Tibial nerve (tissue), 4 donors: Measurements from ENCODE around the gene FBXO2. TPM values are rescaled to one million over a fixed set of nuclear protein-coding genes. Genes with fewer than 3 reads are reported as not detected.

Source experiments
- DNase-seq, 2 donors: peaks; one replicate each; pipeline ENCODE4 v3.0.0-alpha.2; 2019; ENCODE audit warnings: low spot score in 2 of 2
- H3K27ac ChIP-seq, 4 donors: fragments of 200-600 bp; sonication (generic) in 3 of 4; one replicate each; pipeline ENCODE4 v1.5.1; 2017 to 2019; ENCODE audit warnings: mild to moderate bottlenecking in 1 of 4
- H3K27me3 ChIP-seq, 2 donors: fragments of 200-600 bp; sonication (generic) in 1 of 2; one replicate each; pipeline versions ENCODE4 v1.5.1 to v1.6.0; 2017 to 2019
- H3K36me3 ChIP-seq, 3 donors: fragments of 200-600 bp; sonication (generic); one replicate each; pipeline ENCODE4 v1.5.1; 2018 to 2019
- H3K4me1 ChIP-seq, 4 donors: fragments of 200-600 bp; sonication (generic) in 3 of 4; one replicate each; pipeline ENCODE4 v1.5.1; 2017 to 2019
- H3K4me3 ChIP-seq, 4 donors: fragments of 200-600 bp; sonication (generic) in 3 of 4; one replicate each; pipeline ENCODE4 v1.5.1; 2017 to 2019; ENCODE audit warnings: mild to moderate bottlenecking in 1 of 4, moderate library complexity in 1 of 4
- H3K9me3 ChIP-seq, 4 donors: fragments of 200-600 bp; sonication (generic) in 3 of 4; one replicate each; pipeline ENCODE4 v1.5.1; 2017 to 2019
- CTCF ChIP-seq, 5 experiments: fragments of 200-600 bp in 3 of 5; fragments of 450-650 bp in 2 of 5; sonication (generic) in 3 of 5; IDR thresholded peaks; one replicate each; pipeline ENCODE4 v1.5.1; 2016 to 2019; ENCODE audit warnings: antibody characterized with exemption in 5 of 5, mild to moderate bottlenecking in 3 of 5, moderate library complexity in 2 of 5
- EP300 ChIP-seq, 2 donors: sonication (generic); formaldehyde crosslinking; IDR thresholded peaks; one replicate each; pipeline ENCODE4 v1.6.1; 2017; ENCODE audit warnings: antibody characterized with exemption in 2 of 2, mild to moderate bottlenecking in 1 of 2
- POLR2A ChIP-seq, 2 donors: fragments of 450-650 bp; IDR thresholded peaks; one replicate each; pipeline ENCODE4 v1.6.1; 2017; ENCODE audit warnings: antibody characterized with exemption in 2 of 2, mild to moderate bottlenecking in 2 of 2, moderate library complexity in 2 of 2
- WGBS, 2 donors: methylation state at CpG; one replicate each; pipeline ENCODE4 v1.1.5; 2018; 5-methylcytosine and 5-hydroxymethylcytosine counted together
- total RNA-seq, 4 donors: library from RNA; depleted of rRNA; stranded (reverse); fragments of >200 nt; gene quantifications; one replicate each; pipeline ENCODE4 v1.1.0, GENCODE V29; 2016

FBXO2 gene
- total RNA-seq, 4 donors from 2014 or later = 7.5 to 21.0 (median 15.6) TPM

GRCh38 chr1:11649624-11650330 is 4.5 kb downstream of the FBXO2 start:
- H3K4me1 ChIP-seq = peaks cover 0 to 75% (median 31%) of the 10 kb centered on the region in 4 donors
- no peaks in the 10 kb centered on the region for H3K36me3 ChIP-seq
- no peak for TF ChIP-seq EP300 (IDR thresholded peaks at IDR 0.05)
- no peak for DNase-seq
- no peaks in the 10 kb centered on the region for H3K9me3 ChIP-seq
- WGBS, 2 donors = 39 to 46% methylated on average over 19 to 21 of the region's 21 CpGs
- peaks cover 0 to 11% of the 10 kb centered on the region in 2 donors for H3K27me3 ChIP-seq
- peak overlapping the region in 2 of 4 donors; percentile 89 to 93 for H3K27ac ChIP-seq
- H3K4me3 ChIP-seq = peak overlapping the region in 1 of 4 donors; percentile 13

- Histone ChIP-seq H3K4me1 (peaks cover 0 to 72% (median 31%) of the 10 kb centered on the region in 4 donors), H3K27me3 (peaks cover 0 to 11% of the 10 kb centered on the region in 2 donors), H3K36me3 (no peaks in the 10 kb centered on the region), H3K9me3 (no peaks in the 10 kb centered on the region), H3K27ac (peak overlapping the region in 3 of 4 donors; percentile 54 to 93 (median 89)), H3K4me3 (peak overlapping the region in 1 of 4 donors; percentile 6)
- DNase-seq = no peak
- no peak for TF ChIP-seq CTCF (IDR thresholded peaks at IDR 0.05)
- no peak for TF ChIP-seq POLR2A (IDR thresholded peaks at IDR 0.05)
- no peak for TF ChIP-seq EP300 (IDR thresholded peaks at IDR 0.05)
- 23 to 25% methylated on average over 9 of the region's 9 CpGs for WGBS, 2 donors
These were observed 5.0 kb downstream of the FBXO2 start for GRCh38 chr1:11649237-11649623.

- peak in 1 of 5 experiments; percentile 5 for TF ChIP-seq CTCF (IDR thresholded peaks at IDR 0.05)
- TF ChIP-seq POLR2A (IDR thresholded peaks at IDR 0.05) = no peak
- no peak for TF ChIP-seq EP300 (IDR thresholded peaks at IDR 0.05)
- H3K4me3 ChIP-seq = peak overlapping the region in 2 of 4 donors; percentile 6
These were observed 5.5 kb downstream of the FBXO2 start for GRCh38 chr1:11648732-11649158.

GRCh38 chr1:11648039-11648438 is 6.2 kb downstream of the FBXO2 start:
- Histone ChIP-seq H3K9me3 (no peaks in the 10 kb centered on the region), H3K4me1 (peaks cover 0 to 60% (median 31%) of the 10 kb centered on the region in 4 donors), H3K36me3 (no peaks in the 10 kb centered on the region), H3K27me3 (peaks cover 0 to 11% of the 10 kb centered on the region in 2 donors), H3K27ac (peak overlapping the region; percentile 64 to 93 (median 78)), H3K4me3 (peak overlapping the region in 1 of 4 donors; percentile 6)
- DNase-seq = peak; percentile 28 to 57
- peak; percentile 60 to 68 for TF ChIP-seq EP300 (IDR thresholded peaks at IDR 0.05)
- peak in 1 of 2 donors; percentile 20 for TF ChIP-seq POLR2A (IDR thresholded peaks at IDR 0.05)
- TF ChIP-seq CTCF (IDR thresholded peaks at IDR 0.05) = no peak
- WGBS, 2 donors = 33 to 47% methylated on average over 6 of the region's 6 CpGs

More at GRCh38 chr1:11648732-11649158, 5.5 kb downstream of the FBXO2 start:
- Histone ChIP-seq H3K36me3 (no peaks in the 10 kb centered on the region), H3K9me3 (no peaks in the 10 kb centered on the region), H3K4me1 (peaks cover 0 to 67% (median 31%) of the 10 kb centered on the region in 4 donors), H3K27ac (peak overlapping the region; percentile 54 to 93 (median 76)), H3K27me3 (peaks cover 0 to 11% of the 10 kb centered on the region in 2 donors)
- no peak for DNase-seq
- WGBS, 2 donors = 11 to 17% methylated on average over 12 to 30 of the region's 30 CpGs

GRCh38 chr1:11647333-11647732 is 6.9 kb downstream of the FBXO2 start:
- Histone ChIP-seq H3K27ac (peak overlapping the region; percentile 64 to 93 (median 78)), H3K4me1 (peaks cover 0 to 57% (median 31%) of the 10 kb centered on the region in 4 donors), H3K36me3 (no peaks in the 10 kb centered on the region), H3K27me3 (peaks cover 0 to 11% of the 10 kb centered on the region in 2 donors), H3K9me3 (no peaks in the 10 kb centered on the region), H3K4me3 (no peak overlapping the region)
- no peak for DNase-seq
- TF ChIP-seq EP300 (IDR thresholded peaks at IDR 0.05) (no peak), CTCF (IDR thresholded peaks at IDR 0.05) (no peak), POLR2A (IDR thresholded peaks at IDR 0.05) (no peak)
- WGBS, 2 donors = 44 to 48% methylated on average over 6 to 7 of the region's 7 CpGs
